HL-60 (cell line): ENCODE results near the gene CELSR2.

Experiments used
- DNase-seq, 2 experiments: peaks; one replicate each; pipeline ENCODE4 v3.0.0-alpha.2; 2010 to 2020; ENCODE audit warnings: low read depth in 1 of 2, low spot score in 1 of 2
- H3K27ac ChIP-seq: fragments of 250-450 bp; sonication (Bioruptor Pico); replicated peaks from 2 replicates; pipeline ENCODE4 v1.5.1; 2020; ENCODE audit warnings: mild to moderate bottlenecking, moderate library complexity
- H3K27me3 ChIP-seq: fragments of 250-450 bp; sonication (Bioruptor Pico); 2 replicates; pipeline ENCODE4 v1.5.1; 2021; ENCODE audit warnings: mild to moderate bottlenecking, moderate library complexity; ENCODE audit not compliant: insufficient read depth, poor library complexity, severe bottlenecking
- H3K4me3 ChIP-seq: replicated peaks from 2 replicates; pipeline ENCODE4 v1.5.1; 2011; ENCODE audit warnings: mild to moderate bottlenecking, control low read depth, low read length; ENCODE audit not compliant: insufficient read depth
- CTCF ChIP-seq: IDR thresholded peaks from one replicate; pipeline ENCODE4 v1.5.1; 2011; ENCODE audit warnings: low read length, control low read depth, inconsistent platforms; ENCODE audit not compliant: insufficient read depth
- GABPA ChIP-seq: IDR thresholded peaks from 2 replicates; pipeline ENCODE4 v1.6.1; 2012; ENCODE audit warnings: low read depth
- POLR2AphosphoS5 ChIP-seq: IDR thresholded peaks from 2 replicates; pipeline ENCODE4 v1.6.1; 2012; ENCODE audit warnings: low read depth
- REST ChIP-seq: IDR thresholded peaks from 2 replicates; pipeline ENCODE4 v1.6.1; 2012; ENCODE audit warnings: low read depth; ENCODE audit not compliant: insufficient replicate concordance
- SPI1 ChIP-seq: IDR thresholded peaks from 2 replicates; pipeline ENCODE4 v1.6.1; 2012; ENCODE audit warnings: low read depth, mild to moderate bottlenecking, borderline replicate concordance

Gene CELSR2

GRCh38 chr1:109225308-109225707, 24.0 kb upstream of the CELSR2 start:
- no peak for DNase-seq
- no peak for TF ChIP-seq POLR2AphosphoS5
- TF ChIP-seq GABPA = no peak
- no peak for TF ChIP-seq CTCF
- TF ChIP-seq REST = no peak
- no peak for TF ChIP-seq SPI1
- H3K27me3 ChIP-seq = no peaks in the 10 kb centered on the region
- no peak overlapping the region for H3K27ac ChIP-seq
- no peak overlapping the region for H3K4me3 ChIP-seq

GRCh38 chr1:109225711-109226445, 23.5 kb upstream of the CELSR2 start:
- DNase-seq = no peak
- H3K27me3 ChIP-seq = no peaks in the 10 kb centered on the region
- H3K4me3 ChIP-seq = no peak overlapping the region
- no peak for TF ChIP-seq GABPA
- TF ChIP-seq POLR2AphosphoS5 = no peak
- TF ChIP-seq REST = no peak
- TF ChIP-seq SPI1 = no peak
- TF ChIP-seq CTCF = no peak
- no peak overlapping the region for H3K27ac ChIP-seq

GRCh38 chr1:109228167-109228566, 21.2 kb upstream of the CELSR2 start:
- Histone ChIP-seq H3K27ac (no peak overlapping the region), H3K27me3 (no peaks in the 10 kb centered on the region), H3K4me3 (no peak overlapping the region)
- DNase-seq = no peak
- TF ChIP-seq GABPA = no peak
- TF ChIP-seq CTCF = no peak
- no peak for TF ChIP-seq SPI1
- no peak for TF ChIP-seq POLR2AphosphoS5
